Thymus (tissue), 11 donors: ENCODE results near the gene PLA2R1. TPM values are rescaled to one million over a fixed set of nuclear protein-coding genes. Genes with fewer than 3 reads are reported as not detected.

Experiments
- DNase-seq, 9 donors: peaks; one replicate each; pipeline ENCODE4 v3.0.0-alpha.2; 2013; ENCODE audit warnings: low spot score in 9 of 9, low read depth in 6 of 9, missing footprints in 1 of 9
- H3K27ac ChIP-seq, 2 donors: one replicate each; pipeline ENCODE4 v1.5.1; 2013; ENCODE audit warnings: control low read depth in 1 of 2, low read depth in 1 of 2, low read length in 1 of 2, mild to moderate bottlenecking in 1 of 2, moderate library complexity in 1 of 2
- H3K27me3 ChIP-seq, 2 donors: one replicate each; pipeline ENCODE4 v1.5.1; 2013; ENCODE audit warnings: low read length in 1 of 2; ENCODE audit not compliant: control insufficient read depth in 2 of 2, insufficient read depth in 1 of 2
- H3K36me3 ChIP-seq, 2 donors: one replicate each; pipeline ENCODE4 v1.5.1; 2013; ENCODE audit warnings: low read length in 1 of 2, mild to moderate bottlenecking in 1 of 2, moderate library complexity in 1 of 2; ENCODE audit not compliant: control insufficient read depth in 2 of 2, insufficient read depth in 2 of 2
- H3K4me1 ChIP-seq, 2 donors: one replicate each; pipeline ENCODE4 v1.5.1; 2013; ENCODE audit warnings: low read length in 2 of 2; ENCODE audit not compliant: control insufficient read depth in 2 of 2, insufficient read depth in 2 of 2
- H3K4me3 ChIP-seq, 2 donors: one replicate each; pipeline ENCODE4 v1.5.1; 2013; ENCODE audit warnings: low read length in 2 of 2, control low read depth in 1 of 2, mild to moderate bottlenecking in 1 of 2
- H3K9me3 ChIP-seq, 2 donors: one replicate each; pipeline ENCODE4 v1.5.1; 2013; ENCODE audit warnings: low read length in 1 of 2, mild to moderate bottlenecking in 1 of 2; ENCODE audit not compliant: control insufficient read depth in 2 of 2, insufficient read depth in 1 of 2
- WGBS: extraction: QIAGEN DNeasy Blood & Tissue Kit; methylation state at CpG from one replicate; pipeline ENCODE4 v1.1.7; 2013; 5-methylcytosine and 5-hydroxymethylcytosine counted together
- polyA plus RNA-seq: library from polyadenylated mRNA; stranded (reverse); fragments of 200-250 nt; gene quantifications from one replicate; pipeline ENCODE4 v1.2.3, GENCODE V29; 2013
- total RNA-seq: library from RNA; stranded (reverse); fragments of 120-200 nt; gene quantifications from one replicate; pipeline ENCODE4 v1.2.4, GENCODE V29; 2013
- donor health status: healthy.

PLA2R1 gene
- total and polyA plus RNA-seq, 2 donors = 0.90 to 2.7 TPM

DNA sequence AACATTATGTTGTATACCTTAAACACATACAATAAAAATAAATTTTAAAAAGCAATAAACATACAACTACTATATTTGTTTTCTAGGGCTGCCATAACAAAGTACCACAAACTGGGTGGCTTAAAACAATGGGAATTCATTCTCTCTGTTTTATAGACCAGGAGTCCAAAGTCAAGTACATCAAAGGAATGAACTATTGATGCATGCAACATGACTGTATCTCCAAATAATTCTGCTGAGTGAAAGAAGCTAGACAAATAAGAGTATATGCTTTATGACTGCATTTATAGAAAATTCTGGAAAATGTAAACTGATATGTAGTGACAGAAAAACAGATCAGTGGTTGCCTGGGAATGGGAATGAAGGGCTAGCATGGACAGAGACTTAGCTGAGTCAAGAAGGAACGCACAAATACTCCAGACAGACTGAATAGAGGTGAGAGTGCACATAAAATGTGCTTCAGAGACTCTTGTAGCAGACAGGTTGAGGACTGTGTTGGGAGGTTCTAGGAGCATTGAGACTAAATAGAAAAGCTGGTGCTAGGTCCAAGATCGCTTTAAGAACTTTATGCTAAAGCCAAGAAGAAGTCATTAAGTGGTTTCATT lies 11.0 kb upstream of the PLA2R1 start:
- no peak overlapping the region for H3K27ac ChIP-seq
- no peak overlapping the region for H3K4me3 ChIP-seq
- DNase-seq = no peak

GRCh38 chr2:160068906-160069305 lies 6.5 kb upstream of the PLA2R1 start:
- H3K4me3 ChIP-seq = no peak overlapping the region
- H3K27ac ChIP-seq = no peak overlapping the region
- H3K4me1 ChIP-seq = no peaks in the 10 kb centered on the region
- H3K9me3 ChIP-seq = no peaks in the 10 kb centered on the region
- no peaks in the 10 kb centered on the region for H3K36me3 ChIP-seq
- WGBS = 96% methylated on average over 2 of the region's 2 CpGs
- DNase-seq = no peak
- no peaks in the 10 kb centered on the region for H3K27me3 ChIP-seq

More for the DNA sequence above, 11.0 kb upstream of the PLA2R1 start:
- H3K9me3 ChIP-seq = no peaks in the 10 kb centered on the region
- H3K27me3 ChIP-seq = no peaks in the 10 kb centered on the region
- H3K36me3 ChIP-seq = no peaks in the 10 kb centered on the region
- H3K4me1 ChIP-seq = peaks cover 5 to 9% of the 10 kb centered on the region in 2 donors
- WGBS = 96% methylated on average over 2 of the region's 2 CpGs

GRCh38 chr2:160064916-160065315 lies 2.5 kb upstream of the PLA2R1 start:
- Histone ChIP-seq H3K4me1 (peaks cover 0 to 11% of the 10 kb centered on the region in 2 donors), H3K36me3 (no peaks in the 10 kb centered on the region), H3K9me3 (peaks cover 0 to 3% of the 10 kb centered on the region in 2 donors), H3K4me3 (no peak overlapping the region), H3K27ac (no peak overlapping the region), H3K27me3 (peaks cover 2 to 34% of the 10 kb centered on the region in 2 donors)
- DNase-seq = no peak
- WGBS = 98% methylated on average over 1 of the region's 1 CpG

- H3K9me3 ChIP-seq = peaks cover 0 to 3% of the 10 kb centered on the region in 2 donors
- H3K27me3 ChIP-seq = peaks cover 2 to 34% of the 10 kb centered on the region in 2 donors
- no peak overlapping the region for H3K4me3 ChIP-seq
- WGBS = 98% methylated on average over 4 of the region's 4 CpGs
- no peak for DNase-seq
- no peak overlapping the region for H3K27ac ChIP-seq
- no peaks in the 10 kb centered on the region for H3K36me3 ChIP-seq
- peaks cover 0 to 11% of the 10 kb centered on the region in 2 donors for H3K4me1 ChIP-seq
Measured at GRCh38 chr2:160063879-160064612, 1.6 kb upstream of the PLA2R1 start.

DNA sequence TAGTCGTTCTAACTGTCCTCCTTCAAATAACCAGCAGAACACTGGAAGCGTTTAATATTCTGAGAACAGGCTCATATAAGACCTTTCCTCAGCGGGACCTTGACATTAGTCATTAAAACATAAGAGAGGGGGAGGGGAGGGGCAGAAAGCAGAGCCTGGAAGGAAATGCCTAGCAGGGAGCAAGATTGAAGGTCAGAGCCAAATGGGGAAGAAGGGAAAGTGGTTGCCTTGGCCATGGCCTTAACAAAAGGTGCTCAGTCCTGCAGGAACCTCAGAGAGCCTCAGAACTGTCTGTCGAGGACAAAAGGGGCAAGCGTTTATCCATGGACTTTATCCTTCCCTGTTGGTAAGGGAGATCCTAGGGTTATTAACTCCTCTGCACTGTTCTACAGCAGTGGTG lies 856 bp upstream of the PLA2R1 start:
- H3K9me3 ChIP-seq = peaks cover 0 to 3% of the 10 kb centered on the region in 2 donors
- DNase-seq = no peak
- H3K27me3 ChIP-seq = peaks cover 2 to 34% of the 10 kb centered on the region in 2 donors
- WGBS = 82% methylated on average over 5 of the region's 5 CpGs
- peaks cover 0 to 11% of the 10 kb centered on the region in 2 donors for H3K4me1 ChIP-seq
- no peak overlapping the region for H3K4me3 ChIP-seq
- no peaks in the 10 kb centered on the region for H3K36me3 ChIP-seq
- no peak overlapping the region for H3K27ac ChIP-seq

- peak in 2 of 9 donors; percentile 8 to 10 for DNase-seq
- Histone ChIP-seq H3K4me1 (peaks cover 0 to 11% of the 10 kb centered on the region in 2 donors), H3K4me3 (peak overlapping the region; percentile 32 to 62), H3K9me3 (peaks cover 0 to 3% of the 10 kb centered on the region in 2 donors), H3K36me3 (no peaks in the 10 kb centered on the region), H3K27ac (no peak overlapping the region), H3K27me3 (peaks cover 2 to 34% of the 10 kb centered on the region in 2 donors)
- WGBS = 5% methylated on average over 27 of the region's 27 CpGs
Measured at GRCh38 chr2:160061944-160062291, 497 bp downstream of the PLA2R1 start.

GRCh38 chr2:160061533-160061932 lies 882 bp downstream of the PLA2R1 start:
- Histone ChIP-seq H3K4me1 (peaks cover 0 to 11% of the 10 kb centered on the region in 2 donors), H3K27ac (no peak overlapping the region), H3K9me3 (peaks cover 0 to 3% of the 10 kb centered on the region in 2 donors), H3K27me3 (peaks cover 2 to 34% of the 10 kb centered on the region in 2 donors), H3K4me3 (peak overlapping the region; percentile 32 to 62), H3K36me3 (no peaks in the 10 kb centered on the region)
- WGBS = 86% methylated on average over 18 of the region's 18 CpGs
- DNase-seq = no peak

DNA sequence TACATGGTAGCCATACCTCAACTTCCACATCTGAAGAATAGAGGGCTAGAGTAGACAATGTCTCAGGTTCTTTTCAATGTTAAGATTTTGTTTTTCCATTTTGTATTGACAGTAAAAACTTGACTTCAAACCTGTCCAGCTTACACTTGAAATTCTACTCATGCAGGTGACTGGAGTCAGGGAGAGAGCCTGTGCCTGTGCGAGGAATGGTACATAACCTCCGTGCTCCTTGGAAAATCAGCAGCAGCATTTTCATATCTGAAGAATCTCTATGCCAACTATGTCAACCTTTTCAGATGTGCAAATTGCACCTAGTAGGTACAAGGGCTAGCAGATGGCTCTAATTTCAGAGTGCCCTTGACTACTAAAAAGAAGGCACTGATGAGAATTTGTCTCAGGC lies 2.1 kb downstream of the PLA2R1 start:
- no peak overlapping the region for H3K4me3 ChIP-seq
- over 99% methylated on average over 2 of the region's 2 CpGs for WGBS
- H3K36me3 ChIP-seq = no peaks in the 10 kb centered on the region

GRCh38 chr2:160057356-160057755 lies 5.1 kb downstream of the PLA2R1 start:
- no peak for DNase-seq
- no peaks in the 10 kb centered on the region for H3K9me3 ChIP-seq
- 92% methylated on average over 2 of the region's 2 CpGs for WGBS
- H3K4me3 ChIP-seq = no peak overlapping the region
- peaks cover 0 to 5% of the 10 kb centered on the region in 2 donors for H3K4me1 ChIP-seq
- H3K27me3 ChIP-seq = peaks cover 2 to 20% of the 10 kb centered on the region in 2 donors
- H3K36me3 ChIP-seq = no peaks in the 10 kb centered on the region
- H3K27ac ChIP-seq = no peak overlapping the region

More for the DNA sequence above, 2.1 kb downstream of the PLA2R1 start:
- DNase-seq = no peak
- H3K27ac ChIP-seq = no peak overlapping the region
- peaks cover 0 to 3% of the 10 kb centered on the region in 2 donors for H3K9me3 ChIP-seq
- H3K27me3 ChIP-seq = peaks cover 2 to 34% of the 10 kb centered on the region in 2 donors
- H3K4me1 ChIP-seq = peaks cover 0 to 11% of the 10 kb centered on the region in 2 donors
